Caco-2 (cell line): Measurements from ENCODE around the gene PRR36. TPM values are rescaled to one million over a fixed set of nuclear protein-coding genes. Genes with fewer than 3 reads are reported as not detected.

Source experiments
- BruUV-seq: library from RNA; stranded (reverse); fragments of 400-500 nt; replicated peaks from 2 replicates; lab custom pipeline; 2021; lab: Mats Ljungman, UMichigan
- CTCF ChIA-PET: fragments of 300-600 bp; sonication (Branson Sonifier 250); formaldehyde crosslinking; loops from one replicate; lab custom pipeline; 2022; ENCODE audit warnings: antibody characterized with exemption; lab: Charles Lee
- POLR2A ChIA-PET: fragments of 300-600 bp; sonication (Branson Sonifier 250); formaldehyde crosslinking; loops from one replicate; lab custom pipeline; 2022; ENCODE audit warnings: antibody characterized with exemption; lab: Charles Lee
- DNase-seq, 2 experiments: peaks; one replicate each; pipeline versions ENCODE4 v3.0.0 to v3.0.0-alpha.2; 2020 to 2022
- H3K27me3 ChIP-seq: replicated peaks from 2 replicates; pipeline ENCODE4 v1.6.0; 2011; ENCODE audit warnings: low read length; ENCODE audit not compliant: control insufficient read depth, insufficient read depth
- H3K36me3 ChIP-seq: 2 replicates; pipeline ENCODE4 v1.5.1; 2011; ENCODE audit warnings: low read length; ENCODE audit not compliant: control insufficient read depth, insufficient read depth
- H3K4me1 ChIP-seq: fragments of 250-450 bp; sonication (Bioruptor Pico); 2 replicates; pipeline ENCODE4 v1.5.1; 2020; ENCODE audit warnings: mild to moderate bottlenecking
- H3K4me3 ChIP-seq: 2 replicates; pipeline ENCODE4 v1.5.1; 2011; ENCODE audit warnings: low read depth, mild to moderate bottlenecking, control low read depth, low read length
- H3K9me3 ChIP-seq: fragments of 250-450 bp; sonication (Bioruptor Pico); 2 replicates; pipeline ENCODE4 v1.5.1; 2020; ENCODE audit warnings: mild to moderate bottlenecking, moderate library complexity
- H3K27ac Mint-ChIP-seq: one replicate; pipeline ENCODE4 v1.8.0; 2022; ENCODE audit warnings: mixed read lengths; ENCODE audit not compliant: unreplicated experiment
- H3K27me3 Mint-ChIP-seq: one replicate; pipeline ENCODE4 v1.8.0; 2022; ENCODE audit warnings: mixed read lengths; ENCODE audit not compliant: insufficient read depth, unreplicated experiment
- H3K36me3 Mint-ChIP-seq: one replicate; pipeline ENCODE4 v1.8.0; 2022; ENCODE audit warnings: mild to moderate bottlenecking, mixed read lengths; ENCODE audit not compliant: insufficient read depth, unreplicated experiment
- H3K4me1 Mint-ChIP-seq: one replicate; pipeline ENCODE4 v1.8.0; 2022; ENCODE audit warnings: low read depth, mixed read lengths; ENCODE audit not compliant: unreplicated experiment
- H3K4me3 Mint-ChIP-seq: one replicate; pipeline ENCODE4 v1.8.0; 2022; ENCODE audit warnings: mild to moderate bottlenecking, moderate library complexity, mixed read lengths; ENCODE audit not compliant: unreplicated experiment
- H3K9me3 Mint-ChIP-seq: one replicate; pipeline ENCODE4 v1.8.0; 2022; ENCODE audit warnings: mixed read lengths; ENCODE audit not compliant: unreplicated experiment
- intact Hi-C: fragments of 100-400 bp; cut with micrococcal nuclease; formaldehyde crosslinking; loops from one replicate; pipeline ENCODE4 v1.10.0; 2022; ENCODE audit not compliant: unreplicated experiment
- total RNA-seq: library from RNA; stranded (reverse); gene quantifications from 2 replicates; pipeline ENCODE4 v1.2.3, GENCODE V29; 2022
- TF ChIP-seq, protein P1 (sequence below), 2 experiments: fragments of 200-600 bp in 1 of 2; IDR thresholded peaks; 1 replicate in 1 of 2; 2 replicates in 1 of 2; pipeline versions ENCODE4 v1.5.1 to v1.8.0; 2011 to 2022; ENCODE audit warnings: antibody characterized with exemption in 1 of 2, control low read depth in 1 of 2, inconsistent platforms in 1 of 2, low read depth in 1 of 2, low read length in 1 of 2, mild to moderate bottlenecking in 1 of 2, moderate library complexity in 1 of 2; ENCODE audit not compliant: insufficient read depth in 1 of 2, severe bottlenecking in 1 of 2, unreplicated experiment in 1 of 2

The PRR36 gene
- total RNA-seq, 1 experiment from 2014 or later, result 3.7 TPM

DNA sequence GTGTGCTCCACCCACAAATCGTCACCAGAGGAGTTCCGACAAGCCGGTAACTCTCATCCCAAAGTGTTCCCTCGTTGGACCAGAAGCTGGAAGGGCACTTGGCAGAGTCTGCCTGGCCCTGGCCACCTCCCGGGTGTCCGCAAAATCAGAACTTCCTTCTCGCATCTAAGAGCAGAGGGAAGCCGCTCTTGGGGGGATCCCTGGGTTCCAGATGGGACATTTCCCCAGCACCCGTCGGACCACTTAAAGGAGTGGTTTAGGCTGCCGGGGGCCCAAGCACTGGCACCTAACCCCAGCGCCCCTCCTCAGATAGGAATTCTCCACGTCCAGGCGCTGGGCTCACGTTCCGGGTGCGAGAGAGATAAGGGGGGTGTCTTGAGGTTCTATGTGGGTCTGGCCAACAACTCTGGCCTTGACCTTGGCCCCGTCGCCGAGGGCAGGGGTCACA lies 28.6 kb upstream of the PRR36 start:
- H3K9me3 ChIP-seq, result no peaks in the 10 kb centered on the region
- peaks cover 31% of the 10 kb centered on the region for H3K36me3 Mint-ChIP-seq
- H3K4me1 ChIP-seq, result peaks cover 12% of the 10 kb centered on the region; the same call in 1 of the 2 replicates
- no peaks in the 10 kb centered on the region for H3K9me3 Mint-ChIP-seq
- H3K27me3 Mint-ChIP-seq, result no peaks in the 10 kb centered on the region
- TSS peak; percentile 80 for BruUV-seq
- peak overlapping the region; percentile 92 for H3K4me3 Mint-ChIP-seq
- POLR2A ChIA-PET, result interaction anchor here (0.6 to 1.6 kb wide), 9 partner anchors 13 to 611 kb away, joined by 3 to 69 read pairs (median 3); partner anchors contain the start of genes LRRC8E, SNAPC2, TIMM44 and ZNF414
- DNase-seq, result no peak
- CTCF ChIA-PET, result interaction anchor here (0.6 to 1.7 kb wide), 6 partner anchors 15 to 78 kb away, joined by 3 to 21 read pairs (median 6); partner anchors contain the start of genes SNAPC2 and TIMM44
- peak overlapping the region; percentile 89 for H3K27ac Mint-ChIP-seq
- TF ChIP-seq, protein P1, sequence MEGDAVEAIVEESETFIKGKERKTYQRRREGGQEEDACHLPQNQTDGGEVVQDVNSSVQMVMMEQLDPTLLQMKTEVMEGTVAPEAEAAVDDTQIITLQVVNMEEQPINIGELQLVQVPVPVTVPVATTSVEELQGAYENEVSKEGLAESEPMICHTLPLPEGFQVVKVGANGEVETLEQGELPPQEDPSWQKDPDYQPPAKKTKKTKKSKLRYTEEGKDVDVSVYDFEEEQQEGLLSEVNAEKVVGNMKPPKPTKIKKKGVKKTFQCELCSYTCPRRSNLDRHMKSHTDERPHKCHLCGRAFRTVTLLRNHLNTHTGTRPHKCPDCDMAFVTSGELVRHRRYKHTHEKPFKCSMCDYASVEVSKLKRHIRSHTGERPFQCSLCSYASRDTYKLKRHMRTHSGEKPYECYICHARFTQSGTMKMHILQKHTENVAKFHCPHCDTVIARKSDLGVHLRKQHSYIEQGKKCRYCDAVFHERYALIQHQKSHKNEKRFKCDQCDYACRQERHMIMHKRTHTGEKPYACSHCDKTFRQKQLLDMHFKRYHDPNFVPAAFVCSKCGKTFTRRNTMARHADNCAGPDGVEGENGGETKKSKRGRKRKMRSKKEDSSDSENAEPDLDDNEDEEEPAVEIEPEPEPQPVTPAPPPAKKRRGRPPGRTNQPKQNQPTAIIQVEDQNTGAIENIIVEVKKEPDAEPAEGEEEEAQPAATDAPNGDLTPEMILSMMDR (IDR thresholded peaks at IDR 0.05; ENCODE audit: insufficient read depth in 1 of 2, low read depth in 1 of 2, low read length in 1 of 2, severe bottlenecking in 1 of 2, unreplicated experiment in 1 of 2), result no peak
- peaks cover 6% of the 10 kb centered on the region for H3K4me1 Mint-ChIP-seq
- peaks cover 2% of the 10 kb centered on the region; the same call in 1 of the 2 replicates for H3K36me3 ChIP-seq
- no peaks in the 10 kb centered on the region for H3K27me3 ChIP-seq
- peak overlapping the region; percentile 64 for H3K4me3 ChIP-seq
- intact Hi-C loops, result loop anchor here (1.0 to 2.0 kb wide), 3 partner anchors 14 to 50 kb away; partner anchors contain the start of gene LRRC8E

DNA sequence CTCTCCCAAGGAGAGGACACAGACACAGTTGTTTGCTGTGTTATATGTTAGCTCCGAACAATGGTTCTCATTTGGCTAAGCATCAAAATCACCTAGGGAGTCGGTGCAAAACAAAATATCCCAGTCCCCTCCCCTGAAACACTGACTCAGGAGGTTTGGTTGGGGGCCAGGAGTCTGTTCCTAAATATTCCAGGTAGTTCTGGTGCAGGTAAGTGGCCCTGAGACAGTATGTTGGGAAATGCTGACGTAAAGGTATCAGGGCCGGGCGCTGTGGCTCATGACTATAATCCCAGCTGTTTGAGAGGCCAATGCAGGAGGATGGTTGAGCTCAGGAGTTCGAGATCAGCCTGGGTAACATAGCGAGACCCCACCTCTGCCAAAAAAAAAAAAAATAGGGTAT lies 27.1 kb upstream of the PRR36 start:
- Histone ChIP-seq H3K4me1 (peaks cover 12% of the 10 kb centered on the region; the same call in 1 of the 2 replicates), H3K9me3 (no peaks in the 10 kb centered on the region), H3K4me3 (no peak overlapping the region), H3K36me3 (peaks cover 2% of the 10 kb centered on the region; the same call in 1 of the 2 replicates), H3K27me3 (no peaks in the 10 kb centered on the region)
- Mint-ChIP-seq H3K36me3 (peaks cover 24% of the 10 kb centered on the region), H3K9me3 (no peaks in the 10 kb centered on the region), H3K27ac (no peak overlapping the region), H3K27me3 (no peaks in the 10 kb centered on the region), H3K4me3 (no peak overlapping the region), H3K4me1 (peaks cover 6% of the 10 kb centered on the region)
- intact Hi-C loops, result no loop called here
- BruUV-seq, result no TSS peak
- ChIA-PET POLR2A (no interaction called here), CTCF (interaction anchor here (0.6 to 1.2 kb wide), 3 partner anchors 32 to 606 kb away, joined by 3 to 6 read pairs (median 4); no protein-coding TSS in a partner anchor)
- DNase-seq, result no peak
- TF ChIP-seq, protein P1 (IDR thresholded peaks at IDR 0.05; ENCODE audit: insufficient read depth in 1 of 2, low read depth in 1 of 2, low read length in 1 of 2, severe bottlenecking in 1 of 2, unreplicated experiment in 1 of 2), result no peak

DNA sequence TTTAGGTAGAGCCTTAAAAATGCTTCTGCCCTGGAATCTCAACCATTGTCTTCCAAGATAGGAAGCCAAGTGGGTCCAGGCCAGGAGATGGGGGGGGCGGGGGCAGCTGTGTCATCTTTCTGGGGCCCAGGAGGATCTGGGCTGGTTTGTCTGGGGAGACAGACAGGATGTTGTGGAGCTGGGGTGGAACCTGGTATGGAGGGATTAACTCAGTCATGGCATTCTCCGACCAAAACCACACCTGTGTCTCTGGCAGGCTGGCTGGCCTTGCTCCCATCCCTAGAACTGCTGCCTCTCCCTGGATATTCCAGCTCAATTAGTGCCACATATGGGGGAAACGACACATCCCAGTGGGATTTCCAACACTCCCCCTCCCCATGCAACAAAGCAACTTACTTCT lies 26.7 kb upstream of the PRR36 start:
- peaks cover 24% of the 10 kb centered on the region for H3K36me3 Mint-ChIP-seq
- Histone ChIP-seq H3K9me3 (no peaks in the 10 kb centered on the region), H3K36me3 (peaks cover 2% of the 10 kb centered on the region; the same call in 1 of the 2 replicates), H3K4me3 (no peak overlapping the region), H3K4me1 (peaks cover 12% of the 10 kb centered on the region; the same call in 1 of the 2 replicates), H3K27me3 (no peaks in the 10 kb centered on the region)
- DNase-seq, result no peak
- peaks cover 6% of the 10 kb centered on the region for H3K4me1 Mint-ChIP-seq
- TF ChIP-seq, protein P1 (IDR thresholded peaks at IDR 0.05; ENCODE audit: insufficient read depth in 1 of 2, low read depth in 1 of 2, low read length in 1 of 2, severe bottlenecking in 1 of 2, unreplicated experiment in 1 of 2), result no peak
- CTCF ChIA-PET, result interaction anchor here (0.6 kb wide), 1 partner anchor 80 kb away, joined by 4 read pairs; no protein-coding TSS in a partner anchor
- no TSS peak for BruUV-seq
- POLR2A ChIA-PET, result no interaction called here
- intact Hi-C loops, result no loop called here
- no peak overlapping the region for H3K27ac Mint-ChIP-seq
- no peaks in the 10 kb centered on the region for H3K9me3 Mint-ChIP-seq
- no peak overlapping the region for H3K4me3 Mint-ChIP-seq
- no peaks in the 10 kb centered on the region for H3K27me3 Mint-ChIP-seq
